Measurements from ENCODE around the gene C15orf61.

Gene C15orf61

GRCh38 chr15:67512933-67513714 lies 7.8 kb upstream of the C15orf61 start:
- no peak for DNase-seq
- intact Hi-C loops (cut with DNase I), result no loop called here

- intact Hi-C loops (cut with DNase I), result no loop called here
- DNase-seq, result no peak
These were observed 5.8 kb upstream of the C15orf61 start for GRCh38 chr15:67515090-67515489.

GRCh38 chr15:67515557-67515956 lies 5.4 kb upstream of the C15orf61 start:
- intact Hi-C loops (cut with DNase I), result no loop called here
- DNase-seq, result no peak

GRCh38 chr15:67520321-67521028 lies 456 bp upstream of the C15orf61 start:
- no peak for DNase-seq
- intact Hi-C loops (cut with DNase I), result loop anchor here (1.0 to 5.0 kb wide), 2 partner anchors 320 to 532 kb away; partner anchors contain the start of genes PIAS1 and RNU6-1

GRCh38 chr15:67521783-67522568 lies 1.0 kb downstream of the C15orf61 start:
- intact Hi-C loops (cut with DNase I), result loop anchor here (1.0 to 5.0 kb wide), 3 partner anchors 21 to 530 kb away; partner anchors contain the start of genes MAP2K5, PIAS1 and RNU6-1
- DNase-seq, result no peak

DNA sequence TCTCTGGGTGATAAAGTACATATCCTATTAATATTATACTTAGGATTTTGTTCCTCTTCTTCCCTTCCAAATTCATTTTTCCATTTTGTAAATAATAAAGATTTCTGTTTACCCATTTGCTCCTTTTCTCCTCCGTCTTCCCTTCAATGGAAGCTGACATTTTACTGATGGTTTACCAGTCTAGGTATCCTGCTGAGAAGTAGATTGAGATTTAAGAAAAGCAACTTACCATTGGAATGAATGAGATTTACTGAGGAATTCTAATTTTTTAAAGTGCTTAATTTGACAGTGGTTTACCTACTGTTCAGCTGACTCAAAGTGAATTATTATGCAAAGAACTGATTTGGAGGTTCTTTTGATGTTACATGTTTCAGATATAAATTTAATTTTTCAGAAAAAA lies 2.4 kb downstream of the C15orf61 start:
- intact Hi-C loops (cut with DNase I), result loop anchor here (2.0 to 5.0 kb wide), 2 partner anchors 19 to 529 kb away; partner anchors contain the start of genes MAP2K5 and PIAS1
- DNase-seq, result no peak

GRCh38 chr15:67524235-67524634 lies 3.3 kb downstream of the C15orf61 start:
- no peak for DNase-seq
- intact Hi-C loops (cut with DNase I), result loop anchor here (5.0 kb wide), 1 partner anchor 528 kb away; the partner anchor contains the start of gene PIAS1

- intact Hi-C loops (cut with DNase I), result no loop called here
These were observed 7.6 kb downstream of the C15orf61 start for GRCh38 chr15:67528513-67528912.

DNA sequence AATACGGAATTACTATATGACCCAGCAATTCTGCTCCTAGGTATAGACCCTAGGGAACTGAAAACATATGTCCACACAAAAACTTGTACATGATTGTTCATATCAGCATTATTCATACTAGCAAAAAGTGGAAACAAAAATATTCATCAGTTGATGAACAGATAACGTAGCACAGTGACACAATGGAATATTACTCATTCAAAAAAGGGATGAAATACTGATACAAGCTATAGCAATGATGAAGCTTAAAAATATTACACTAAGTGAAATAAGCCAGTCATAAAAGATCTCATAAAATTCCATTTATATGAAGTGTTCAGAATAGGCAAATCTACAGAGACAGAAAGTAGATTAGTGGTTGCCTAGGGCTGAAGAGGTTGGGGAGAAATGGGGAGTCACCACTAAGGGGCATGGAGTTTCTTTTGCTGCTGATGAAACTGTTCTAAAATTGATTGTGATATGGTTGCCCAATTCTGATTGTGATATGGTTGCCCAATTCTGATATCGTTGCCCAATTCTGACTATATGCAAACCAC lies 10.5 kb downstream of the C15orf61 start:
- DNase-seq, result no peak
- intact Hi-C loops (cut with DNase I), result no loop called here

More at GRCh38 chr15:67528513-67528912, 7.6 kb downstream of the C15orf61 start:
- no peak for DNase-seq

DNA sequence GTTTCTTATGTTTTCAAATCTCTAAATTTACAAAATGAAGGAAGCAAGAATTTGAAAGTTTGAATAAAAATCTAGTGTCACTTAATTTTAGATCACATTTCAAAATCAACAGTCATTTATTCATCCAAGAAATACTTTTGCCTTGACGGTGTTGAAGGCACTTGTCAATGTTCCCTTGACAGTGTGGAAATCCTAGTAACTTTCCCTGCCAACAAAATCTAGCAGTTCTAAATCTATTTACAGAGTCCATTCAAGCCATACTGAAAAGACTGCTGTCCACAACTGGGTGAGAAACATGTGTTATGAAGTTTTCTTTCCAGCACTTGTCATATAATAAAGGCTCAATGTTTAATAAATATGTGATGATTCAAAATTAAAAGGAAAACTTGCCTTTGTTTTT lies 12.9 kb downstream of the C15orf61 start:
- DNase-seq, result no peak
- intact Hi-C loops (cut with DNase I), result no loop called here

DNA sequence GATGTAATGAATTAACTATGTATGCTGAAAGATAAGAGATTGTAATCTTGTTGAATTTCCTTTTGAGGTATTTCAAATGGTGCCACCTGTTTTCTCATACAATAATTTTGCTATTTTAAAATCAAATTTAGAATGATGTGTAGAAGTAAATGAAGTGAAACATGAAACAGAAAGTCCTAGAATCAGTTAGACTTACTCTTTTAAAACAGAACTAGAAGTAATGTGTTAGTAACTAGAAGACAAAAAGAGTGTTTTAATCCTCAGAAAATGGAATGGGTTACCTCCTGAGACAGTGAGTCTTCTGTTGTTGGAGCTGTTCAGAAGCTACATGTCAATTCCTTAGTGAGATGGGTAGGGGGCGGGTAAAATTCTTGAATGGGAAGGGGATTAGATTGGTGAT lies 13.4 kb downstream of the C15orf61 start:
- DNase-seq, result no peak

GRCh38 chr15:67537771-67538170 lies 16.8 kb downstream of the C15orf61 start:
- DNase-seq, result no peak
- intact Hi-C loops (cut with DNase I), result no loop called here

More for the DNA sequence above, 13.4 kb downstream of the C15orf61 start:
- intact Hi-C loops (cut with DNase I), result no loop called here

DNA sequence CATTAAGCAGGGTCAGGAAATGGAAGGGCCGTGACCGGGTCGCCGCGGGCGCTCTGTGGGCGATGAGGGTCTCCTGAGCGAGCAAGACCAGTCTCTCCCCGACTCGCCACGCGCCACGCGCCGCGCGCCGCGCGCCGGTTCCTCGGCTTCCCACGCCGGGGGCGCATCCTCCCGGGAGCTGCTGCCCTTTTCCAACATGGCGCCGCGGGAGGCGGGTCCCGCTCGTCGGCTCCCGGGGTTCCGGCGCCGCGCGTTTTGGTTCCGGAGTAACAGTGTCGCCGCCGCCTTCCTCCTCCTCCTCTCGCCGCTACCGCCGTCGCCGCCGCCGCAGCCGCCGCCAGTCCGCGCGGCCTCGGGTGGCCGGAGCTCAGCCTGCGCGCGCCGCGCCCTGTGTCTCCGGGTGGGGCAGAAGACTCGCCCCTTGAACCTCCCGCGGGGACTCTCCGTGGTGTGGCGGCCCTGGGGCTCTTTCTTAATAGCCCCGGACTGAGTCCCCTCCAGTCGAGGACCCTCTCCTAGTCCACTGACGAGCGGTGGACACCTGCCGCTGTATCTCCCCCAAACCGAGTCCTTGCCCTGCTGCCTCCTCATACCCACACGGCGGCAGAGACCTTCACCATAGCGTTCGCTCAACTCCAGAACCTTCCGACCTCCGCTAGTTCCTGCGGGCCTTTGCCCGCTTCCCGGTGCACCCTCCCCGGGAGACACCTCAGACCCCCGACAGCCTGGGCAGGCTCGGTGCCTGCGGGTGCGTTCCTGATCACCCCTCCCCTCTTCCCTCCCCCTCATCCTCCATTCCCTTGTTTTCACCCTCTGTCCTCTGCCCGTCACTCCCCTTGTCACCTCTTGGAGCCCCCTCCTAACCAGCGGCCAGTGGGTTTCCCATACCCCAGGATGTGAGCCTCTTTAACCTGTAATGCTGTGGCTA lies 21.8 kb downstream of the C15orf61 start, which contains the start of gene MAP2K5:
MAP2K5 (plus strand) TSS at position 284 of the 928 bp plus-strand sequence; CDS start at position 917, 633 bp downstream.
- intact Hi-C loops (cut with DNase I), result loop anchor here (1.0 to 2.0 kb wide), 2 partner anchors 20 to 298 kb away; partner anchors contain the start of gene RNU6-1

GRCh38 chr15:67543348-67543718 lies 22.4 kb downstream of the C15orf61 start:
- peak in 2 of 10 donors; percentile 8 to 14 for DNase-seq
- intact Hi-C loops (cut with DNase I), result loop anchor here (2.0 kb wide), 1 partner anchor 21 kb away; no protein-coding TSS in a partner anchor

More for the DNA sequence above, 21.8 kb downstream of the C15orf61 start, which contains the start of gene MAP2K5:
- peak; percentile 82 to 98 (median 90) for DNase-seq

- no peak for DNase-seq
- intact Hi-C loops (cut with DNase I), result no loop called here
These were observed 23.5 kb downstream of the C15orf61 start for GRCh38 chr15:67544475-67544874.

DNA sequence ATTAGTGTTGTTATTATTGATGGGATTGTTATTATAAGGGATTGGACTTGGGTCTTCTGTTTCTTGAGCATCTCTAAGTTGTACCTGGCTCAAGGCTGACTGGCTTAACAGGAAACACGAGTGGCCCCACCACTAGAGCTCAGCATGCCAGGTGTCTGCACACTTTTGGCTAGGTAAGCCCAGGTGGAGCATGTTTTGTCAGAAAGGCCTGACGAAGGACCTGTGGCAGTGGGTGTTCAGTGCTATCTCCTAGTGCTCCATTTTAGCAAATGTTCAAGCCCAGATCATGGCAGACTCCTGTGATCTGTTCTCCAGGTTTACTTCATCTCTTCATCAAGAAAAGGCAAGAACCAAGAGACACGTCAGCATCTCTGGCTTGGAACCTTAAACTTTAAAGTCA lies 24.9 kb downstream of the C15orf61 start:
- intact Hi-C loops (cut with DNase I), result no loop called here
- no peak for DNase-seq

DNA sequence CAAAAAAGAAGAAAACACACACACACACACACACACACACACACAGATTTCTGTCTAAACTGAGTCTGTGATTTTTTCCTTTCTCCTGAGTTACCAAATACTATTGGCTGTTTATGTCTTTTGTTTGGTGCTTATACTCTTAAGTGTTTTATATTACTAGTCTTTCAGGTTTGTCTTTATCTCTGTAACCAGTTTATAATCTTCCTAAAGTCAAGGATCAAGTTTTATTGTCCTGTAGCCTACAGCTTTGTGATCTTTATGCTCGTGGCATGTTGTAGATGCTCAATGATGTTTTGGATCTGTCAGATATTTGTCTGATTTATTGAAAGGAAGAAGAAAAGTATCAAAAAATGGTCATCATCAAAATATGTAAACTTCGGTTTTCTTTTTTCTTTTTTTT lies 26.1 kb downstream of the C15orf61 start:
- intact Hi-C loops (cut with DNase I), result no loop called here

GRCh38 chr15:67547836-67548235 lies 26.9 kb downstream of the C15orf61 start:
- intact Hi-C loops (cut with DNase I), result no loop called here
- no peak for DNase-seq

More for the DNA sequence above, 26.1 kb downstream of the C15orf61 start:
- no peak for DNase-seq

Measured in posterior cingulate gyrus (tissue), 11 donors.